HG02571 (cell line): ENCODE results near the gene HEPHL1.

Source experiments
- ATAC-seq: cut with Tn5 transposase; IDR thresholded peaks from one replicate; pipeline ENCODE4 v1.9.1; 2021; ENCODE audit warnings: mild to moderate bottlenecking, moderate library complexity; ENCODE audit not compliant: unreplicated experiment

HEPHL1 gene

DNA sequence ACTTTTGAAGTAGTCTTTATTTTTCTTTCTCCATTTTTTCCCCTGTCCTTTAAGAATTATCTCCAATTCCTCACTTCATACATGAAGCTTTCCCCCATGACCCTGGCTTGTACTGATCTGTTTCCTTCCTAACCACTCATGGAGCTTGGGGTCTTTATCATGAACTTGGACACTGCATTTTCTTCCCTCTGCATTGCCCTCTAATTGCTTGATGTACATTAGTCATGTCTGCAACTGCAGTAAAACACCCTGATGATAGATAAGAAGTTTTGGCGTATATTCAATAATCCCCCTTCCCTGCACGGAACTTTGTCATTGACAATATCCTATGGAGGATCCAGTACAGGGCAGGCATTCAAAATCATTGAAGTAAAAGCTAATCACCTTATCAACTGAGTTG is 3.4 kb downstream of the HEPHL1 start:
- no peak for ATAC-seq

GRCh38 chr11:94025690-94026394 is 4.7 kb downstream of the HEPHL1 start:
- no peak for ATAC-seq

- ATAC-seq = no peak
Measured at GRCh38 chr11:94027210-94027609, 6.1 kb downstream of the HEPHL1 start.

- ATAC-seq = no peak
Measured at GRCh38 chr11:94028436-94028835, 7.3 kb downstream of the HEPHL1 start.

- no peak for ATAC-seq
Measured at GRCh38 chr11:94030059-94030458, 8.9 kb downstream of the HEPHL1 start.

- ATAC-seq = no peak
Measured at GRCh38 chr11:94031625-94032024, 10.5 kb downstream of the HEPHL1 start.

DNA sequence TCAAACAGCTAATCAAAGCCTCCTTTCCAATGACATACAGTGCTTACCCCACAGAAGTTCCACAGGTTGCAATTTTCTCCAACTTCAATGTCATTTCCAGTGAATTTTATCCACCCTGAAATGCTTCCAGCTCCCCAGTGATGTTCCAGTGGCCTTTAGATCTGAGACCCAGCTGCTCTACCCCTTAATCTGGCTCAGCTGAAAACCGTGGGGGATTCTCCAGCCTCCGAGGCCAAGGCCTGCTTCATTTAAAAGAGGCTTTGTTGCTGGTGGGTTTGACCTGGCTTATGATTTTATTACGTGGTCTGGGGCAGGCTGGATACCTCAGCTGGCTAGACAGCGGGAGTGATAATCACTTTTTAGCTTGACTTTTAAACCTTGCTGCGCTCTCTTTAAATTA is 10.9 kb downstream of the HEPHL1 start:
- ATAC-seq = no peak

DNA sequence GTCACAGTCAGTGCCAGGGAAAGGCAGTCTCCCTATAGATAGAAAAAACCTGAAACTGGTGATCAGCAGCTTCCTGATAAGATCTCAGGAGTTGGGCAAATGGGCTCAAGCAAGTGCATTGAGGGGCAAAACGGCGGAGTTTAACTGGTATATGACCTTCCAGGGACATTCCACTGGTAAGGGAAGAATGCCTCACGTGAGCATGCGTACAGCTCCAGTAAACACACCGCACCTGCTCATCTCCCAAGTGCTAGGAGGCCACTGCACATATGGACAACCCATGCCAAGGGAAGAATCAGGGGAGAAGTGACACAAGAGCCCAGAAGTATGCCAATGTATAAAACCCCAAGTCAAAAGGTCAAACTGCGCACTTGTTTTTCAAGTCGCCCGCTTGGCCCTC is 11.6 kb downstream of the HEPHL1 start:
- ATAC-seq = no peak

GRCh38 chr11:94034207-94034606 is 13.1 kb downstream of the HEPHL1 start:
- no peak for ATAC-seq

GRCh38 chr11:94036096-94036495 is 14.9 kb downstream of the HEPHL1 start:
- no peak for ATAC-seq

DNA sequence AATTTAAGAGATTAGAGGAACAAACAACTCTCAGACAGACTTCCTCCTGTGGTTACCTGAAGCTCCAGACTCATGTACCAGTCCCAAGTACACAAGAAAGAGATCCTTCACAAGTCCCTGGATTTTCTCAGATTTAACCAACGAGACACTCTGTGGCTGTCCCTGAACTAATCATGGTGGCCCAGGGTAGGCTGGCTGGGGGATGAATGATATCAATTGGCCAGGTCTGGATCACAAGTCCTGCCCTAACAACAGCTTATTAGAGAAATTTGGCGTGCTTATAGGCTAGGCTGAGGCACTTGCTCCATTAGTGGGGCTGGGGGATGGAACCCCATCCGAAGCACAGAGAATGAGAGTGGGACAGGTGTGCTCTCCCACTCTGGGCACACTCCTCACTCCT is 22.1 kb downstream of the HEPHL1 start:
- ATAC-seq = no peak

DNA sequence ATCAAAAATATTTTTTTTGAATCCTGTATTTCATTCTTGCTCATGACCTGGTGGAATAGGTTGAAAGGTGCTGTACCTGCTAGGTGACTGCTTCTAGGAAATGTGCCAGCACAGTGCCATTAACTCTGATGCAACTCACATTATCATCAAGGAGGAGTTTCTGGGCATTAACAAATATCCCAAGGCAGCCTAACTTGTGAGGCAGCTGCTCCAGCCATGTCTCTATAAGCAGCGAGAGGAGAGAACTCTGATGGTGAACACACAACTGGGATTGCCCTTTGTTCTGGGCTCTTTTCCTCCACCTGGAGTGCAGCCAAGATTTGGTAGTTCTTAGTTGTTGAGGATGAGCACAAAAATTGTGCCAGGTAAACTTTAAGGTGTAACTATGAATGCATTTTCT is 25.6 kb downstream of the HEPHL1 start:
- no peak for ATAC-seq

DNA sequence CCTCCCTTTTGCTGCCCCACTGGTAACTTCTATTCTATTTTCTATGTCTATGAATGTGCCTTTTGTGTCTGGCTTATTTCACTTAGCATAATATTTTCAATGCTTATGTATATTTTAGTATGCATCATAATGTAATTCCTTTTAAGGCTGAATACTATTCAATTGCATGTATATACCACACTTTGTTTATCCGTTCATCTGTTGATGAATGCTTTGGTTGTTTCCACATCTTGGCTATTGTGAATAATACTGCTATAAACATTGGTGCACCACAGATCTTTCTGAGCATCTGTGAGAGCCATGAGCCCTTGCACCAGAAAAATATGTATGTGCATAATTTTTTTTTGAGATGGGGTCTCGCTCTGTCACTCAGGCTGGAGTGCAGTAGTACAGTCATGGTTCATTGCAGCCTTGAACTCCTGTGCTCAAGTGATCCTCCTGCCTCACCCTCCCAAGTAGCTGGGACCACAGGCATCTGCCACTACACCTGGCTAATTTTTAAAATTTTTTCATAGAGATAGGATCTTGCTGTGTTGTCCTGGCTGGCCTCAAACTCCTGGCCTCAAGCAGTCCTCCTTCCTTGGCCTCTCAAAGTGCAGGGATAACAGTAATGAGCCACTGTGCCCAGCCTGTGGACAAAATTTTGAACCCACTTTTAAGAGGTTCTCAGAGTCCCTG is 27.0 kb downstream of the HEPHL1 start:
- ATAC-seq = no peak

GRCh38 chr11:94049351-94049750 is 28.2 kb downstream of the HEPHL1 start:
- no peak for ATAC-seq

DNA sequence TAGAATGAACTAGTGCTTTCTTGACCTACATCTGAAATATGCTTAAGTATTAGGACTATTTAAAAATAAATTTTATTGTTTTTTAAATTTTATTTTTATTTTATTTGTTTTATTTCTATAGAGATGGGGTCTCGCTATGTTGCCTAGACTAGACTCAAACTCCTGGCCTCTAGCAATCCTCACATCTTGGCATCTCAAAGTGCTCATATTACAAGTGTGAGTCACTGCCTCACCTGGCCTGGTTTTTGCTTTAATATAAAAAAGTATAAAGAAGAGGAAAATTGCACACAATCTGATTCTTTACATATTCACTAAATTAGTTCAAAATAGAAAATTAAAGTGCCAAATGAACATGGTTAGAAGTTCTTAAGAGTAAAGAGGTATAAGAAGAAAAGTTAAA is 37.5 kb downstream of the HEPHL1 start:
- no peak for ATAC-seq

DNA sequence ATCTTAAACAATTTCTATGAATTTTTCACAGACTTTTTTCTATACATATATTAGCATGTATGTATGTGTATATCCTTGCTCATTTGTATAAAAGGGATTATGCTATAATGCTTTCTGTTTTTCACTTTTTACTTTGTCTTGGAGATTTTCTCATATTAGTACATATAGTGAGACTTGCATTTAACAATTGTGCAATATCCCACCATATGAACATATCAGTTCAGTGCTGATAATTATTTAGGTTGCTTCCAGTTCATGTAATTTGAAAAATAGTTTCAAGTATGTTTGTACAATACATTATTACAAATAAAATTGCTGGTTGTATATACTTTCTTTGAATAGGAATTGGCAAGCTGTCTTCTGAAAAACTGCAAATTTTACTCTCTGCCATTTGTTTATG is 37.9 kb downstream of the HEPHL1 start:
- ATAC-seq = no peak

DNA sequence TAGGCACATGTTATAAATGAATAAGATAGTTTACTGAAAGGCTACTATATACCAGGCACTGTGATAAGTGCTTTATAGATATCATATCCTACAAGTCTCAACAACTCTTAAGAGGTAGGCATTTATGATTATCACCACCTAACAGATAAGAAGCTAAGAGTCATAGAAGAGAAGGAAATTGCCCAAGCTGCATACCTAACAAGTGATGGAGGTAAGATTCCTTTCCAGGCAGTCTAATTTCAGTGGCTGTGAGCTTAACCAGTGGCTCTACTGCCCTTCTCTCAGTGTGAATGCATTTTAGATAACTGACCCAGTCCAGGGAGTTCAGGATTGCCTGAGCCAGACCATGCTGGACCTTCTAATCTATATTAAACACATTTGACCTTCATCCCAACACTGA is 39.2 kb downstream of the HEPHL1 start:
- ATAC-seq = no peak

DNA sequence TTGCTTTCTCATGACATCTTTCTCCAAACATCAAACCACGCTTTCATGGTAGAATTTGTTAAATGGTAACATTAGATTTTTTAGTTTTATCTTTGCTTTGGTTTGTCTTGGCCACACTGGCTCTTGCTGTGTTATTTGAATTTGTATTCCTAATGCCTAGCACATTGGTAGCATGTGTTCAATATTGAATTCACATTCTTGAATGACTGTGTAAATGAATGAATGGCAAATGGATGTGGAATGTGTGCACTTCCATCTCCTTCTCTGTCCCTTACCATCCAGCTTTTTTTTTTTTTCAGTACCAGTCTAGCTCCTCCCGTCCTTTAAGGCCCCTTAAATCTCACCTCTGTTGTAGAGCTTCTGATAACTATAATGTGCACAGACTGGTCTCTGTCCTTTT is 41.2 kb downstream of the HEPHL1 start:
- no peak for ATAC-seq

GRCh38 chr11:94066901-94067429 is 45.8 kb downstream of the HEPHL1 start:
- no peak for ATAC-seq

DNA sequence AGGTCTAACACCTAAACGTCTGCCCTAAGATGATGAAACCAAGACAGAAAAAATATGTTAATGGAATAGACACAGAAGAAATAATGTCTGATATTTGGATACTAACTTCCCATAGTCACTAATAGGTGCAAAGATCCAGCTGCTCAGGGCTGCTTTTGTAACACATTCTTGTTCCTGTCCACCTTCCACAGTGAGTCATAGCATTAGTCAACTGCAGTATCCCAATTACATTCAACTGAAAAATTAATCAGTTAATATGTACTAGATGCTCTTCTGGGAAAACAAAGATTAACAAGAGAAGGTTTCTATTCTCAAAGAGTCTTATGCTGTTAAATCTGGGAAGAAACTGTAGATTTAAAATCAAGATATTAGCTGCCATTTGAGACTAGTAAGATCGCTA is 47.6 kb downstream of the HEPHL1 start:
- no peak for ATAC-seq

- no peak for ATAC-seq
Measured at GRCh38 chr11:94077552-94078293, 56.6 kb downstream of the HEPHL1 start.

DNA sequence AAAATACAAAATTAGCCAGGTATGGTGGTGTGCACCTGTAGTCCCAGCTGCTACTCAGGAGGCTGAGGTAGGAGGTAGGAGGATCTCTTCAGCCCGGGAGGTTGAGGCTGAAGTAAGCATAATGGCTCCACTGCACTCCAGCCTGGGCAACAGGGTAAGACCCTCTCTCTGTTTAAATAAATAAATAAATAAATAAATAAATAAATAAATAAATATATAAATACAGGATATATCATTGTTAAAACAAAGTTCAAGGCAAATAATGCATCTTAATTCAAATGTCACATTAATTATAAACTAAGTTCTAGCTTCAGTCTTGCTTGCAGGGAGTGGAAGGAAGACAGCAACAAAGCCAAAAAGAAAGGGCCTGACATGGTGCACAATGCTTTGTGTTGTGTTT is 63.0 kb downstream of the HEPHL1 start:
- ATAC-seq = no peak
